ENCODE data around the gene LDLRAD1.

DNA sequence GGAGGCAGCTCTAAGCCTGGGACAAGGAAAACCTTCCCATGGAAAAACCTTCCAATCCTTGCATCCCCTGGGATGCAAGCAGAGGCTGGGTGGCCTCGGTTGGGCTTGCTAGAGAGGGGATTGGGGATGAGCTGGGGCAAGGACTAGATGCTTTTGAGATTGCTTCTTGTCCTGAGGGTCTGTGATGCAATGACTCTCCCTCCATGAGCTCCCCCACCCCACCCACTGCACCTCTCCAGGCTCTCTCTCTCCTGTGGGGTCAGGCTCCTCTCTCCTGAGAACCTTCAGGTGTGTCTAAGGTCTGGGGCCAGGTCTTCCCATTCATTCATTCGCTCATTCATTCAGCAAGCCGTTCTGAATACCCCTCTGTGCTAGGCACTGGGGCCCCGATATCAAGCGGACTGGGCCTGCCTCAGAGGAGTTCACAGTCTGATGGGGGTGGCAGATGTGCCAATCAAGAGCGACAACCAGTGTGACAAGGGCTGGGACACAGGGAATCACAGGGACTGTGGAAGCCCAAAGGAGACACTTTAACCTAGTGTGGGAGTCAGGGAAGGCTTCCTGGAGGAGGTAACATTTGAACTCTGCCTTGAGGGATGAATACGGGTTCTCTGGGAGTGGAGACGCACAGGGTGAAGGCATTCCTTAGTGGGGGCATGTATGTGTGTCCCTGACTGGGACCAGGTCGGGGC, 6.5 kb downstream of the LDLRAD1 start:
- TF ChIP-seq ZBTB7A (IDR thresholded peaks at IDR 0.05; ENCODE audit: low read depth) (no peak), EGR1 (IDR thresholded peaks at IDR 0.05) (no peak), RAD21 (IDR thresholded peaks at IDR 0.05; ENCODE audit: low read depth) (no peak), CEBPB (IDR thresholded peaks at IDR 0.05) (no peak), TEAD4 (IDR thresholded peaks at IDR 0.05) (no peak), FOXM1 (IDR thresholded peaks at IDR 0.05; ENCODE audit: borderline replicate concordance, low read depth) (no peak), YY1 (IDR thresholded peaks at IDR 0.05; ENCODE audit: low read depth) (no peak)
- TF ChIP-seq, protein P1, sequence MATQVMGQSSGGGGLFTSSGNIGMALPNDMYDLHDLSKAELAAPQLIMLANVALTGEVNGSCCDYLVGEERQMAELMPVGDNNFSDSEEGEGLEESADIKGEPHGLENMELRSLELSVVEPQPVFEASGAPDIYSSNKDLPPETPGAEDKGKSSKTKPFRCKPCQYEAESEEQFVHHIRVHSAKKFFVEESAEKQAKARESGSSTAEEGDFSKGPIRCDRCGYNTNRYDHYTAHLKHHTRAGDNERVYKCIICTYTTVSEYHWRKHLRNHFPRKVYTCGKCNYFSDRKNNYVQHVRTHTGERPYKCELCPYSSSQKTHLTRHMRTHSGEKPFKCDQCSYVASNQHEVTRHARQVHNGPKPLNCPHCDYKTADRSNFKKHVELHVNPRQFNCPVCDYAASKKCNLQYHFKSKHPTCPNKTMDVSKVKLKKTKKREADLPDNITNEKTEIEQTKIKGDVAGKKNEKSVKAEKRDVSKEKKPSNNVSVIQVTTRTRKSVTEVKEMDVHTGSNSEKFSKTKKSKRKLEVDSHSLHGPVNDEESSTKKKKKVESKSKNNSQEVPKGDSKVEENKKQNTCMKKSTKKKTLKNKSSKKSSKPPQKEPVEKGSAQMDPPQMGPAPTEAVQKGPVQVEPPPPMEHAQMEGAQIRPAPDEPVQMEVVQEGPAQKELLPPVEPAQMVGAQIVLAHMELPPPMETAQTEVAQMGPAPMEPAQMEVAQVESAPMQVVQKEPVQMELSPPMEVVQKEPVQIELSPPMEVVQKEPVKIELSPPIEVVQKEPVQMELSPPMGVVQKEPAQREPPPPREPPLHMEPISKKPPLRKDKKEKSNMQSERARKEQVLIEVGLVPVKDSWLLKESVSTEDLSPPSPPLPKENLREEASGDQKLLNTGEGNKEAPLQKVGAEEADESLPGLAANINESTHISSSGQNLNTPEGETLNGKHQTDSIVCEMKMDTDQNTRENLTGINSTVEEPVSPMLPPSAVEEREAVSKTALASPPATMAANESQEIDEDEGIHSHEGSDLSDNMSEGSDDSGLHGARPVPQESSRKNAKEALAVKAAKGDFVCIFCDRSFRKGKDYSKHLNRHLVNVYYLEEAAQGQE (IDR thresholded peaks at IDR 0.05; ENCODE audit: low read depth), result no peak

Measured in Ishikawa (cell line).